ENCODE results near the gene AGPAT3. TPM values are rescaled to one million over a fixed set of nuclear protein-coding genes. Genes with fewer than 3 reads are reported as not detected.

The AGPAT3 gene
- total RNA-seq, 1 experiment from 2014 or later: 13.0 TPM

- no peak overlapping the region for H2BK5ac ChIP-seq (ENCODE audit: insufficient read length, low read length)
- no peaks in the 10 kb centered on the region for H4K20me1 ChIP-seq (ENCODE audit: control insufficient read depth, insufficient read depth, insufficient read length)
- Mint-ChIP-seq H3K27ac (no peak overlapping the region), H3K4me1 (peaks cover 14 to 16% of the 10 kb centered on the region in 2 experiments), H3K9me3 (no peaks in the 10 kb centered on the region), H3K36me3 (ENCODE audit: insufficient read depth in 1 of 3, low read depth in 3 of 3) (no peaks in the 10 kb centered on the region), H3K4me3 (no peak overlapping the region), H3K27me3 (ENCODE audit: low read depth) (no peaks in the 10 kb centered on the region)
- H3K23ac ChIP-seq (ENCODE audit: insufficient read length, low read depth, low read length): no peak overlapping the region
- H3T11ph ChIP-seq (ENCODE audit: low read length): no peak overlapping the region
- H4K5ac ChIP-seq (ENCODE audit: insufficient read length, low read depth, low read length): no peak overlapping the region
- no peak overlapping the region for H2BK20ac ChIP-seq (ENCODE audit: low read depth, low read length, poor library complexity, severe bottlenecking)
- no peaks in the 10 kb centered on the region for H3K9me3 ChIP-seq (ENCODE audit: control insufficient read depth, low read depth, low read length)
- H2BK12ac ChIP-seq (ENCODE audit: insufficient read length, low read depth, low read length): no peak overlapping the region
- no peak overlapping the region for H3K4me2 ChIP-seq (ENCODE audit: insufficient read depth, insufficient read length, low read length)
- TF ChIP-seq CTCF (conservative IDR thresholded peaks at IDR 0.05): no peak
- no peaks in the 10 kb centered on the region for H3K79me2 ChIP-seq (ENCODE audit: insufficient read depth, low read length)
- H3K4me1 ChIP-seq (ENCODE audit: insufficient read depth, low read length): no peaks in the 10 kb centered on the region
- no peak overlapping the region for H3K18ac ChIP-seq (ENCODE audit: insufficient read length, low read depth, low read length)
- no peak overlapping the region for H3K4ac ChIP-seq (ENCODE audit: low read depth, low read length)
- no peak overlapping the region for H3K27ac ChIP-seq (ENCODE audit: insufficient read length, low read depth, low read length)
- no peaks in the 10 kb centered on the region for H3K27me3 ChIP-seq (ENCODE audit: insufficient read depth, low read length)
- no peaks in the 10 kb centered on the region for H3K79me1 ChIP-seq (ENCODE audit: insufficient read depth, low read depth, low read length, poor library complexity, severe bottlenecking)
- DNase-seq: no peak
- H3K9ac ChIP-seq (ENCODE audit: extremely low read depth, insufficient read length, low read length): no peak overlapping the region
- WGBS (ENCODE audit: extremely low coverage, insufficient read length, low lambda C conversion rate): no CpG with 5 or more reads among the region's 23 CpGs
- no peak overlapping the region for H2AK5ac ChIP-seq (ENCODE audit: insufficient read length, low read length)
- H4K91ac ChIP-seq (ENCODE audit: insufficient read length, low read depth, low read length): no peak overlapping the region
- no peak overlapping the region for H2BK120ac ChIP-seq (ENCODE audit: low read depth, low read length, poor library complexity, severe bottlenecking)
- no peak overlapping the region for H4K8ac ChIP-seq (replicated peaks; ENCODE audit: insufficient read length, low read depth, low read length)
- no peak overlapping the region for H3K56ac ChIP-seq (ENCODE audit: insufficient read length, low read depth, low read length)
- no peak overlapping the region for H2AFZ ChIP-seq (ENCODE audit: low read length)
- peaks cover 3% of the 10 kb centered on the region for H3K23me2 ChIP-seq (ENCODE audit: insufficient read length, low read depth, low read length, poor library complexity, severe bottlenecking)
- H2BK15ac ChIP-seq (ENCODE audit: low read depth, low read length): no peak overlapping the region
- H3K14ac ChIP-seq (ENCODE audit: insufficient read depth, low read length): no peak overlapping the region
These were observed 123.6 kb downstream of the AGPAT3 start for GRCh38 chr21:43988506-43989230.
